AML-193 (cell line): ENCODE results near the gene TNNT2.

Source experiments
- DNase-seq, 2 experiments: peaks; one replicate each; lab custom pipeline; 2025; lab: John Stamatoyannopoulos, UW

TNNT2 gene

GRCh38 chr1:201376464-201377374 is 761 bp downstream of the TNNT2 start:
- DNase-seq = no peak

- DNase-seq = no peak
Measured at GRCh38 chr1:201376107-201376463, 1.4 kb downstream of the TNNT2 start.

GRCh38 chr1:201375169-201375568 is 2.3 kb downstream of the TNNT2 start:
- no peak for DNase-seq

- DNase-seq = no peak
Measured at GRCh38 chr1:201374364-201374763, 3.1 kb downstream of the TNNT2 start.

- DNase-seq = no peak
Measured at GRCh38 chr1:201371792-201372191, 5.7 kb downstream of the TNNT2 start.

GRCh38 chr1:201371276-201371675 is 6.2 kb downstream of the TNNT2 start:
- no peak for DNase-seq

- DNase-seq = no peak
Measured at GRCh38 chr1:201370500-201370899, 7.0 kb downstream of the TNNT2 start.

GRCh38 chr1:201369209-201369608 is 8.3 kb downstream of the TNNT2 start:
- DNase-seq = no peak

- no peak for DNase-seq
Measured at GRCh38 chr1:201366696-201367095, 10.8 kb downstream of the TNNT2 start.

GRCh38 chr1:201365251-201365650 is 12.2 kb downstream of the TNNT2 start:
- no peak for DNase-seq

- DNase-seq = no peak
Measured at GRCh38 chr1:201364808-201365105, 12.7 kb downstream of the TNNT2 start.

- no peak for DNase-seq
Measured at GRCh38 chr1:201363467-201363866, 14.0 kb downstream of the TNNT2 start.

- no peak for DNase-seq
Measured at GRCh38 chr1:201362906-201363305, 14.6 kb downstream of the TNNT2 start.

- DNase-seq = peak in 1 of 2 experiments; percentile 27
Measured at GRCh38 chr1:201361652-201362504, 15.6 kb downstream of the TNNT2 start.

GRCh38 chr1:201360901-201361651 is 16.4 kb downstream of the TNNT2 start:
- DNase-seq = no peak

GRCh38 chr1:201360486-201360885 is 17.0 kb downstream of the TNNT2 start:
- DNase-seq = no peak

- no peak for DNase-seq
Measured at GRCh38 chr1:201359873-201360210, 17.6 kb downstream of the TNNT2 start.

- no peak for DNase-seq
Measured at GRCh38 chr1:201359031-201359872, 18.2 kb downstream of the TNNT2 start.

GRCh38 chr1:201358596-201358995 is 18.9 kb downstream of the TNNT2 start:
- DNase-seq = no peak

GRCh38 chr1:201357636-201358348 is 19.7 kb downstream of the TNNT2 start:
- DNase-seq = no peak

- no peak for DNase-seq
Measured at GRCh38 chr1:201357211-201357610, 20.3 kb downstream of the TNNT2 start.
